Neural progenitor cell (in vitro differentiated cells): ENCODE data around the gene ATG16L1. TPM values are rescaled to one million over a fixed set of nuclear protein-coding genes. Genes with fewer than 3 reads are reported as not detected.
A peak's percentile ranks its signal among the peaks of the same experiment; 100 is the strongest.

Experiments used
- DNase-seq: peaks from one replicate; pipeline ENCODE4 v3.0.0-alpha.2; 2016; ENCODE audit warnings: low spot score
- H2AFZ ChIP-seq: fragments of 200-600 bp; sonication (generic); replicated peaks from 2 replicates; pipeline ENCODE4 v1.6.1; 2016; ENCODE audit warnings: antibody characterized with exemption
- H3F3A ChIP-seq: fragments of 200-600 bp; sonication (generic); 2 replicates; pipeline ENCODE4 v1.6.1; 2016; ENCODE audit warnings: antibody characterized with exemption, low read depth
- H3K27ac ChIP-seq: fragments of 200-600 bp; sonication (generic); 2 replicates; pipeline ENCODE4 v1.5.1; 2016; ENCODE audit warnings: mild to moderate bottlenecking
- H3K27me3 ChIP-seq: fragments of 200-600 bp; sonication (generic); 2 replicates; pipeline ENCODE4 v1.6.1; 2016; ENCODE audit warnings: mild to moderate bottlenecking, moderate library complexity
- H3K36me3 ChIP-seq: fragments of 200-600 bp; sonication (generic); 2 replicates; pipeline ENCODE4 v1.5.1; 2016
- H3K4me1 ChIP-seq: fragments of 200-600 bp; sonication (generic); 2 replicates; pipeline ENCODE4 v1.6.1; 2016; ENCODE audit warnings: mixed run types
- H3K4me2 ChIP-seq: fragments of 200-600 bp; sonication (generic); 2 replicates; pipeline ENCODE4 v1.6.1; 2016
- H3K4me3 ChIP-seq: fragments of 200-600 bp; sonication (generic); 2 replicates; pipeline ENCODE4 v1.5.1; 2016
- H3K79me2 ChIP-seq: fragments of 200-600 bp; sonication (generic); 2 replicates; pipeline ENCODE4 v1.6.1; 2016; ENCODE audit warnings: low read depth
- H3K9ac ChIP-seq: fragments of 200-600 bp; sonication (generic); 2 replicates; pipeline ENCODE4 v1.6.1; 2016
- H3K9me3 ChIP-seq: fragments of 200-600 bp; sonication (generic); 2 replicates; pipeline ENCODE4 v1.5.1; 2016; ENCODE audit warnings: low read depth
- H4K20me1 ChIP-seq: fragments of 200-600 bp; sonication (generic); 2 replicates; pipeline ENCODE4 v1.6.1; 2016; ENCODE audit warnings: low read depth
- H3K27ac Mint-ChIP-seq: 3 replicates; pipeline ENCODE4 v1.8.0; 2021; ENCODE audit warnings: mixed read lengths
- H3K27me3 Mint-ChIP-seq: 2 replicates; pipeline ENCODE4 v1.8.0; 2022; ENCODE audit warnings: low read depth, mild to moderate bottlenecking, inconsistent platforms, moderate library complexity, mixed read lengths; ENCODE audit not compliant: insufficient read depth
- H3K36me3 Mint-ChIP-seq: 3 replicates; pipeline ENCODE4 v1.8.0; 2021; ENCODE audit warnings: mixed read lengths
- H3K4me1 Mint-ChIP-seq: 3 replicates; pipeline ENCODE4 v1.8.0; 2021; ENCODE audit warnings: mixed read lengths
- H3K4me3 Mint-ChIP-seq: 3 replicates; pipeline ENCODE4 v1.8.0; 2021; ENCODE audit warnings: mild to moderate bottlenecking, moderate library complexity, mixed read lengths
- H3K9me3 Mint-ChIP-seq: 3 replicates; pipeline ENCODE4 v1.8.0; 2020; ENCODE audit warnings: mixed read lengths
- EZH2 ChIP-seq: fragments of 200-600 bp; sonication (generic); IDR thresholded peaks from 2 replicates; pipeline ENCODE4 v1.6.1; 2017; ENCODE audit warnings: antibody characterized with exemption, mild to moderate bottlenecking, moderate library complexity
- EZH2phosphoT487 ChIP-seq: fragments of 200-600 bp; sonication (generic); IDR thresholded peaks from 2 replicates; pipeline ENCODE4 v1.6.1; 2017; ENCODE audit warnings: antibody characterized with exemption
- total RNA-seq: library from RNA; depleted of rRNA; stranded (reverse); fragments of >200 nt; gene quantifications from 2 replicates; pipeline ENCODE4 v1.2.3, GENCODE V29; 2015; ENCODE audit warnings: low replicate concordance
- TF ChIP-seq, protein P1 (sequence below): fragments of 200-600 bp; sonication (generic); IDR thresholded peaks from 2 replicates; pipeline ENCODE4 v1.5.1; 2017; ENCODE audit warnings: antibody characterized with exemption, mild to moderate bottlenecking

The ATG16L1 gene
- total RNA-seq, 1 donor from 2014 or later = 25.3 TPM

DNA sequence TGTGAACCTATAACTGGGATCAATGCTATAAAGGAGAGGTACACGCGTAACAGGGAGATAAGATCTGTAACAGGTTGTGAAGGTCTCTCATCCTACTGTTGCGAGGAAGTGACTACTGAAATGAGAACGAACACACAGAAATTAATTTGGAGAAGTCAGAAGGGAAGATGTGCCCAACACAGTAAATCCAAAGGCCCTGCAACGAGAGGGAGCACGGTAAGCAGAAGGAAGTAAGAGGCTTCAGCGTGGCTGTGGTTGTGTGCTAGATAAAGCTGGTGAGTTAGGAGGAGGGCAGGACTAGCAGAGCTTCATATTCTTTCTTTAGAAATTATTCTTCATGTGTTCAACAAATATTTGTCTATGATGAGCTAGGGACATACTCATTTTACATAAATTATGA, 2.5 kb upstream of the ATG16L1 start:
- H3K4me1 ChIP-seq = peaks cover 5% of the 10 kb centered on the region
- H3K4me2 ChIP-seq = no peak overlapping the region
- TF ChIP-seq EZH2phosphoT487 (no peak), EZH2 (no peak)
- TF ChIP-seq, protein P1, sequence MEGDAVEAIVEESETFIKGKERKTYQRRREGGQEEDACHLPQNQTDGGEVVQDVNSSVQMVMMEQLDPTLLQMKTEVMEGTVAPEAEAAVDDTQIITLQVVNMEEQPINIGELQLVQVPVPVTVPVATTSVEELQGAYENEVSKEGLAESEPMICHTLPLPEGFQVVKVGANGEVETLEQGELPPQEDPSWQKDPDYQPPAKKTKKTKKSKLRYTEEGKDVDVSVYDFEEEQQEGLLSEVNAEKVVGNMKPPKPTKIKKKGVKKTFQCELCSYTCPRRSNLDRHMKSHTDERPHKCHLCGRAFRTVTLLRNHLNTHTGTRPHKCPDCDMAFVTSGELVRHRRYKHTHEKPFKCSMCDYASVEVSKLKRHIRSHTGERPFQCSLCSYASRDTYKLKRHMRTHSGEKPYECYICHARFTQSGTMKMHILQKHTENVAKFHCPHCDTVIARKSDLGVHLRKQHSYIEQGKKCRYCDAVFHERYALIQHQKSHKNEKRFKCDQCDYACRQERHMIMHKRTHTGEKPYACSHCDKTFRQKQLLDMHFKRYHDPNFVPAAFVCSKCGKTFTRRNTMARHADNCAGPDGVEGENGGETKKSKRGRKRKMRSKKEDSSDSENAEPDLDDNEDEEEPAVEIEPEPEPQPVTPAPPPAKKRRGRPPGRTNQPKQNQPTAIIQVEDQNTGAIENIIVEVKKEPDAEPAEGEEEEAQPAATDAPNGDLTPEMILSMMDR = no peak
- H3K4me3 Mint-ChIP-seq = no peak overlapping the region
- H3K9me3 ChIP-seq = peaks cover 6% of the 10 kb centered on the region
- DNase-seq = no peak
- H3K27ac Mint-ChIP-seq = no peak overlapping the region
- H3K9ac ChIP-seq = no peak overlapping the region
- H3K4me3 ChIP-seq = no peak overlapping the region
- H3K9me3 Mint-ChIP-seq = peaks cover 4% of the 10 kb centered on the region
- H3K27me3 Mint-ChIP-seq = peaks cover 4% of the 10 kb centered on the region
- H2AFZ ChIP-seq = no peak overlapping the region
- no peaks in the 10 kb centered on the region for H3K27me3 ChIP-seq
- H3F3A ChIP-seq = peaks cover 4% of the 10 kb centered on the region
- H4K20me1 ChIP-seq = peaks cover 9% of the 10 kb centered on the region
- no peaks in the 10 kb centered on the region for H3K36me3 ChIP-seq
- H3K79me2 ChIP-seq = peaks cover 24% of the 10 kb centered on the region
- no peaks in the 10 kb centered on the region for H3K36me3 Mint-ChIP-seq
- H3K27ac ChIP-seq = no peak overlapping the region
- peaks cover 10% of the 10 kb centered on the region for H3K4me1 Mint-ChIP-seq

DNA sequence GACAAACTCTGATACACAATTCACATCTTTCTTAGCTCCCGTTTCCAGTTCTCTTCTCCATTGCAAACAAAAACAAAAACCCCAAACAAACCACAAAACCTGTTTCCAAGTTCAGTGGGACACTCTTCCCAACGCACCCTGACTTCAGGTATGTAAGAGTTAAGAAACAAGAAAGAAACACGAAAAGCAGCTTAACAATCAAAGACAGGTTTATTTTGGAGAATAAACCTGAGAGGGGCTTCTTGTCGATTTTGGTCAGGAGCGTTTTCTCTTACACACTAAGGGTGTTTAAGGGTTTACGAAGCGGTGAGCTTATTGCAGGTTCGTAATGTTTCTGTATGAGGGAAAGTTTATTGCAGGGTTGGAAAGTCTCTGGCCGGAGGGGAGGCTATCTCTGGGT, 905 bp upstream of the ATG16L1 start:
- Histone ChIP-seq H3K4me2 (no peak overlapping the region), H3K36me3 (no peaks in the 10 kb centered on the region), H3K9me3 (peaks cover 6% of the 10 kb centered on the region), H3K9ac (no peak overlapping the region), H3K27ac (no peak overlapping the region), H3K79me2 (peaks cover 39% of the 10 kb centered on the region), H3F3A (peaks cover 4% of the 10 kb centered on the region), H3K4me1 (peaks cover 5% of the 10 kb centered on the region), H3K4me3 (no peak overlapping the region), H3K27me3 (no peaks in the 10 kb centered on the region), H2AFZ (peak overlapping the region; percentile 95), H4K20me1 (peaks cover 14% of the 10 kb centered on the region)
- TF ChIP-seq EZH2phosphoT487 = no peak
- no peak for TF ChIP-seq EZH2
- TF ChIP-seq, protein P1 = no peak
- Mint-ChIP-seq H3K4me1 (peaks cover 10% of the 10 kb centered on the region), H3K27me3 (peaks cover 4% of the 10 kb centered on the region), H3K36me3 (no peaks in the 10 kb centered on the region), H3K4me3 (peak overlapping the region; percentile 98), H3K27ac (peak overlapping the region; percentile 16), H3K9me3 (peaks cover 4% of the 10 kb centered on the region)
- no peak for DNase-seq

DNA sequence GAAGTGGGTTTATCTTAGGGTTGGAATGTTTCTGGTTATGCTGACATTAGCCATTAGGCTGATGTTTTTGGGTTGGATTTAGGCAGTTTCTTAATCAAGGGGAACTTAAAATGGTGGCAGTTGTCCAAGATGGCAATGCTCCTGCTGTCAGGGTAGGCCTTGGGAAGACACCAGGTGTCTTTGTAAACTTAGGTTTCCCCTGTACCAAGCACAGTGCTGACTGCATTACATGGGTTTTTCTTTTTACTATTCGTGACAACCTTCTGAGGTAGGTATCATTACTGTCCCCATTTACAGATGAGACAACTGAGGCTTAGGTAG, 528 bp upstream of the ATG16L1 start:
- Histone ChIP-seq H3K9me3 (peaks cover 6% of the 10 kb centered on the region), H3K9ac (no peak overlapping the region), H3K36me3 (no peaks in the 10 kb centered on the region), H3K4me3 (no peak overlapping the region), H3F3A (peaks cover 4% of the 10 kb centered on the region), H4K20me1 (peaks cover 14% of the 10 kb centered on the region), H3K27me3 (no peaks in the 10 kb centered on the region), H3K4me2 (no peak overlapping the region), H3K27ac (no peak overlapping the region), H3K4me1 (peaks cover 5% of the 10 kb centered on the region), H2AFZ (peak overlapping the region; percentile 95), H3K79me2 (peaks cover 42% of the 10 kb centered on the region)
- Mint-ChIP-seq H3K9me3 (peaks cover 4% of the 10 kb centered on the region), H3K4me1 (peaks cover 10% of the 10 kb centered on the region), H3K4me3 (peak overlapping the region; percentile 98), H3K36me3 (no peaks in the 10 kb centered on the region), H3K27ac (peak overlapping the region; percentile 16), H3K27me3 (peaks cover 4% of the 10 kb centered on the region)
- TF ChIP-seq EZH2 (no peak), EZH2phosphoT487 (no peak)
- TF ChIP-seq, protein P1 = no peak
- no peak for DNase-seq
